ENCODE measurements around the gene TERT. TPM values are rescaled to one million over a fixed set of nuclear protein-coding genes. Genes with fewer than 3 reads are reported as not detected.

Gene TERT
- total and polyA plus RNA-seq, 10 of the 15 experiments (the other 5 are each of a cell fraction or from before 2014, with no cell fraction given), result 0.08 to 21.5 (median 5.0) TPM

DNA sequence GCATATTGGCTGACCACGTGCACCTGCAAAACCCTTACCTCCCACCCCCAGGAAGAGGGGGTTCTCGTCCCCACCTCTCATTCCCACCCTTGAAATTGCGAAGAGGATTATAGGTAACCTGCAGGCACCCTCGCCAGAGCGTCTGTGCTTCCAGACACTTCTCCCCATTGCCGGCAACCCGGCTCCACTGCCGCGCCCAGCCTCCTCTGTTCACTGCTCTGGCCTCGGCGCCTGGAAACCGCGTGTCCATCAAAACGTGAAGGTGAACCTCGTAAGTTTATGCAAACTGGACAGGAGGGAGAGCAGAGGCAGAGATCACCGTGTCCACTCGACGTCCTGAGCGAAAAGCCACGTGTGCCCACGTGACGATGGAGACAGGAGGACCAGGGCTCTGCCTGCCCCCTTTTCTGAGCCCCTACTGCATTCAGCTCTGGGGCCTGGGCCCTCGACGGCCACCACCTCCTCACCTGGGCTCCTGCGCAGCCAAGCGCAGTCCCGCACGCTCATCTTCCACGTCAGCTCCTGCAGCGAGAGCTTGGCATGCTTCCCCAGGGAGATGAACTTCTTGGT lies 1.9 kb downstream of the TERT start:
- 83% methylated on average over 30 of the region's 30 CpGs for WGBS (ENCODE audit: insufficient coverage, insufficient replicate concordance, low lambda C conversion rate, missing lambda C conversion rate)
- intact Hi-C loops (cut with micrococcal nuclease; ENCODE audit: unreplicated experiment), result no loop called here

More for the DNA sequence above, 1.9 kb downstream of the TERT start:
- ChIA-PET RAD21 (ENCODE audit: unreplicated experiment) (interaction anchor here (1.0 kb wide), 1 partner anchor 52 kb away, joined by 4 read pairs; the partner anchor contains the start of gene CLPTM1L), CTCF (no interaction called here), SMC1A (ENCODE audit: uncharacterized antibody, unreplicated experiment) (no interaction called here), POLR2A (no interaction called here)
- Histone ChIP-seq H3K9ac (ENCODE audit: control insufficient read depth, insufficient read depth, low read length) (no peak overlapping the region), H3K27ac (ENCODE audit: control insufficient read depth, insufficient read depth) (no peak overlapping the region), H4K20me1 (ENCODE audit: control insufficient read depth, insufficient read depth) (no peaks in the 10 kb centered on the region), H3K9me3 (replicated peaks; ENCODE audit: control insufficient read depth, insufficient read depth, low read length) (peaks cover 3% of the 10 kb centered on the region; the same call in 1 of the 3 replicates), H3K27me3 (replicated peaks in 1 of 2; ENCODE audit: control insufficient read depth in 2 of 2, insufficient read depth in 2 of 2, low read length in 1 of 2) (no peaks in the 10 kb centered on the region), H3K4me3 (no peak overlapping the region), H3K4me1 (ENCODE audit: control insufficient read depth, insufficient read depth, low read length) (no peaks in the 10 kb centered on the region), H3K4me2 (ENCODE audit: control insufficient read depth, insufficient read depth) (no peak overlapping the region), H2AFZ (ENCODE audit: control insufficient read depth, low read depth, low read length) (no peak overlapping the region), H3K79me2 (ENCODE audit: control insufficient read depth, insufficient read depth, low read length) (no peaks in the 10 kb centered on the region), H3K36me3 (ENCODE audit: control insufficient read depth in 2 of 2, insufficient read depth in 2 of 2, low read length in 1 of 2) (no peaks in the 10 kb centered on the region; a peak in 2 of 4 replicates)
- TF ChIP-seq, protein P1, sequence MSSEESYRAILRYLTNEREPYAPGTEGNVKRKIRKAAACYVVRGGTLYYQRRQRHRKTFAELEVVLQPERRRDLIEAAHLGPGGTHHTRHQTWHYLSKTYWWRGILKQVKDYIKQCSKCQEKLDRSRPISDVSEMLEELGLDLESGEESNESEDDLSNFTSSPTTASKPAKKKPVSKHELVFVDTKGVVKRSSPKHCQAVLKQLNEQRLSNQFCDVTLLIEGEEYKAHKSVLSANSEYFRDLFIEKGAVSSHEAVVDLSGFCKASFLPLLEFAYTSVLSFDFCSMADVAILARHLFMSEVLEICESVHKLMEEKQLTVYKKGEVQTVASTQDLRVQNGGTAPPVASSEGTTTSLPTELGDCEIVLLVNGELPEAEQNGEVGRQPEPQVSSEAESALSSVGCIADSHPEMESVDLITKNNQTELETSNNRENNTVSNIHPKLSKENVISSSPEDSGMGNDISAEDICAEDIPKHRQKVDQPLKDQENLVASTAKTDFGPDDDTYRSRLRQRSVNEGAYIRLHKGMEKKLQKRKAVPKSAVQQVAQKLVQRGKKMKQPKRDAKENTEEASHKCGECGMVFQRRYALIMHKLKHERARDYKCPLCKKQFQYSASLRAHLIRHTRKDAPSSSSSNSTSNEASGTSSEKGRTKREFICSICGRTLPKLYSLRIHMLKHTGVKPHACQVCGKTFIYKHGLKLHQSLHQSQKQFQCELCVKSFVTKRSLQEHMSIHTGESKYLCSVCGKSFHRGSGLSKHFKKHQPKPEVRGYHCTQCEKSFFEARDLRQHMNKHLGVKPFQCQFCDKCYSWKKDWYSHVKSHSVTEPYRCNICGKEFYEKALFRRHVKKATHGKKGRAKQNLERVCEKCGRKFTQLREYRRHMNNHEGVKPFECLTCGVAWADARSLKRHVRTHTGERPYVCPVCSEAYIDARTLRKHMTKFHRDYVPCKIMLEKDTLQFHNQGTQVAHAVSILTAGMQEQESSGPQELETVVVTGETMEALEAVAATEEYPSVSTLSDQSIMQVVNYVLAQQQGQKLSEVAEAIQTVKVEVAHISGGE (CRISPR knock-in tag; IDR thresholded peaks at IDR 0.05), result no peak
- TF ChIP-seq ZNF384 (IDR thresholded peaks at IDR 0.05; ENCODE audit: borderline replicate concordance, low read depth, low read length) (no peak), USF1 (IDR thresholded peaks at IDR 0.05; ENCODE audit: borderline replicate concordance, extremely low read length, insufficient read depth, low read depth, low read length) (peak; percentile 11)
- FAIRE-seq (no peak), ATAC-seq (no peak), DNase-seq (ENCODE audit: low read depth, low spot score) (no peak)
- no TSS peak for BruUV-seq (replicated peaks)
- in situ Hi-C loops (cut with MboI), result no loop called here
